CD4-positive, alpha-beta T cell treated with Interleukin-15 for 4 hours (primary cell): ENCODE data around the gene CLDN2.
"Not testable (repeated sequence)": the region's sequence is repeated elsewhere in the genome, so short reads cannot be mapped to it uniquely, and the experiment has no call there.

ENCODE experiments used
- DNase-seq: peaks from one replicate; pipeline ENCODE4 v3.0.0-alpha.2; 2020; ENCODE audit warnings: low spot score

The CLDN2 gene, protein sequence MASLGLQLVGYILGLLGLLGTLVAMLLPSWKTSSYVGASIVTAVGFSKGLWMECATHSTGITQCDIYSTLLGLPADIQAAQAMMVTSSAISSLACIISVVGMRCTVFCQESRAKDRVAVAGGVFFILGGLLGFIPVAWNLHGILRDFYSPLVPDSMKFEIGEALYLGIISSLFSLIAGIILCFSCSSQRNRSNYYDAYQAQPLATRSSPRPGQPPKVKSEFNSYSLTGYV

DNA sequence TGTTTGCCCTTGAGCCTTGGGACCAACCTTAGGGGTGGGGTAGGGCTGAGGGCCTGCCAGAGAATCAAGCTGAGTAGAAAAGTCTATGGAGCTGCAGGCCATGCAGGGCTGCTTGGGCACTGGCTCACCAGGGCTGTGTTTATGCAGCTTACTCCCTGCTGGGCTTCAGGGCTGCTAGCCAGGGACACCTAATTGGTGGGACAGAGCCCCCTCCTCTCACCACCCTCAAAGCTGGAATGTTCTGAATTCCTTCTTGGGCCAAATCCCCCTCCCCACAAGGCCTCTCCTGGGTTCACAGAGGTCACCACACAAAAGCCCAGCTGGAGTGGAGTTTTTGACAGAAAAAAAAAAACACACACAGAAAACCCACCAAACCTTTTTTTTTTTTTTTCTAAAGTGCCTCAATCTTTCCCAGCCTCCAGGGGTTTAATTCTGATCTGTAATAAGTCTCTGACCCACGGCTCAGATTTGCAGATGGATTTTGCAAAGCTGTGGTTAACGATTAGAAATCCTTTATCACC is at the start of gene CLDN2:
Gene CLDN2 (plus strand): TSS at position 471 of the 521 bp plus-strand sequence. CDS start 7,827 bp downstream, outside the sequence.
- no peak for DNase-seq

DNA sequence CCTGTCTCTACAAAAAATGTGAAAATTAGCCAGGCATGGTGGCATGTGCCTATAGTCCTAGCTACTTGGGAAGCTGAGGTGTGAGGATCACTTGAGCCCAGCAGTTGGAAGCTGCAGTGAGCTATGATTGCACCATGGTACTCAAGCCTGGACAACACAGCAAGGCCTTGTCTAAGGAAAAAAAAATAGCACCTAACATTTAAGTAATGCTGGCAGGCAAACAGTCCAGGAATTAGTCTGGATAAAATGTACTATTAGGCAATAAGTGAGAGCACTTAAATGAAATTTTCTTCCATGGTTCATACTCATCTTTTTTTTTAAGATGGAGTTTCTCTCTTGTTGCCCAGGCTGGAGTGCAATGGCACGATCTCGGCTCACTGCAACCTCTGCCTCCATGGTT is 47.4 kb upstream of the CLDN2 start:
- DNase-seq = not testable (repeated sequence)

DNA sequence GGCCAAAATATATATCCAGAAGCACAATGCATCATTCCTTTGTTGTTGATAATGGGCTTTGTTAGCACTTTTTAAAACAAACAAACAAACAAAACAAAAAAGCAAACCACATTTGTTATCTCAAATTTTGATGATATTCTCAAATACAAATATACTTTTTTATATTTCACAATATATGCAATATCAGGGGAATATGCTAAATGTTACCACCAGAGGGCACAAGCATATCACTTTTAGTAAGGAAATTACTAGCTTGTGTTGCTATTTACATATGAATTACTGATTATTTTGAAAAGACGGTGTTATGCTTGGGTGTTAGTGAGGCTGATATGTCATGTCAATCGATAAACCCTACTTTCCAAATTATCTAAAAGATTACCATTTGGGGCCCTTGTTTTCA is 46.1 kb upstream of the CLDN2 start:
- DNase-seq = peak; percentile 2

DNA sequence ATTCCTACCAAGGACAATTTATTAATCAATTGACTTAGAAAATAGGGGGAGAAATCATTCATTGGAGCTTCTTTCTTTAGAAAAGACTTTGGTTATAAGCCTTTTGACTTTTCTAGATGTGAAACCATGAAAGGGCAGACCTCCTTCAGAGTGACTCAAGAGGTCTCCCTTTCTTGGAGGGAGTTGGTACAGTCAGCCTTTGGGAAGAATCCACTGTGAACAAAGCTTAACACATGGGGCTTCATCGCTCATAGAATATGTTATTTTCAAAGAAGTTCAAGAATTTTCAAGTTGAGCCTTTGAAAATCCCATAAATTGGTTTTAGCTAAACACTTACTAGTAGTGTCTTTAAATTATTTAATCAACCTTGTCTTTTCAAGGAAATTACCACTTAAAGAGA is 45.1 kb upstream of the CLDN2 start:
- no peak for DNase-seq

DNA sequence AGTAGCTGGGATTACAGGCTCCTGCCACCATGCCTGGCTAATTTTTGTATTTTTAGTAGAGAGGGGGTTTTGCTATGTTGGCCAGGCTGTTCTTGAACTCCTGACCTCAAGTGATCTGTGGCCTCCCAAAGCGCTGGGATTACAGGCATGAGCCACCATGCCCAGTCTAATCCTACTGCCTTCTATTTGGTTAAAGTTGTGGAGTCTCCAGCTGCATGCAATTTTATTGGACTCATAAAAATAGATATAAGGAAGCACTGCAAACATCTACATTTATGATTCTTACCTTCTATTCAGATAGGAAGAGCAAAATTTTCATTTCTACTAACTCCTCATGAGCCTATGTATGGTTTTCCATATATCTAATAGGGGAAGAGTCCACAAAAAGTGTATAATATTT is 30.7 kb upstream of the CLDN2 start:
- no peak for DNase-seq

DNA sequence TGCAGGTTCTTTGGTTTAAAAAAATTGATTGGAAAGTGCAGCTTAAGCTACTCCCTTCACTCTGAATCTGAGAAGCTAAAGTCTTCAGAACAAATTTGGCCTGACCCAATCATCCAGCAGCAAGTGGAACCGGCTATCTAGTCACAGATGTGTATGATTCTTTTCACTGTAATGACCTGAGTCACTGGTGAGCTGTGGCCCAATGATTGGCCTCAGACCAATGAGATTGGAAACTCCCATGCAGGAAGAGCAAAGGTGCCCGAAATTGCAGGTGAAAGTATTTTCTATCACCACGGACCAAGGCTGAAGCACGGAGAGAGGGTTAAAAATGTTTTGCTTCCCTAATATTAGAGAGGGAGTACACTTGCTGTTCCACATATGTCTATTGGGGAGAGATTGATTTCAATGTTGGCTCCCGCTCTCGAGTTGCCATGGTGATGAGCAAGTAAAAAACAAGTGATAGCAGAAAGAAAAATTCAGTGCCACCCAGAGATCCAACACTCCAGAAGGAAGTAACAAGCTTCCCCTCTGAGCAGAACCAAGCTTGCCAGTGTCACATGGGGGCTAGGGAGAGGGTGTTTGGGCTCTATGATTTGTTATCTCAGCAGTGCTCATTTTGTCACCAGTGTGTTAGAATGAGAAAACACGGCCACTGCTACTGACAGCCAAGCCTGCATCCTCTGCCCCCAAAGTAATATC is 28.3 kb upstream of the CLDN2 start:
- DNase-seq = no peak

DNA sequence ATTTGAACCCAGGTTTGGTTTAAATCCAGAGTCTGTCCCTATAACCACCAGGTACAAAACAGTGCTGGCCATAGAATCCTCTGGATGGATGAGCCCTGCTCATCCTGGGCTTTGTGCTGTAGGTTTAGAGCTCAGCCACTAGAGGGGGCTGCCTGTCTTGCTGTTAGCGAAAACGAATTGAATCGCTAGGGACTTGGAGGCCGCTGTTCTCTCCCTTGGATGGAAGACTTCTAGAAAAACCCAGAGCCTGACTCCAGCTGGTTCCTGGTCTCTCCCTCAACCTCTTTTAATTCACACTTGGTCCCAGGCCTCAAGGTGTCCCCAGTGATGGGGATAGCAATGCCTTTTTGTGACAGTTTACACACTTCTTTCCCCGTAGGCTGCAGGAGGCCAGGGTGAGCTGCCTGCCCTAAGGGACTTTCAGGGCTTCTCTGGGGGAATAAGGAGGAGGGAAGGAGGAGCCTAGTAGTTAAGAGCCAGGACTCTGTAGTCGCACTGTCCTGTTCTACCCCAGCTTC is 25.8 kb upstream of the CLDN2 start:
- DNase-seq = peak; percentile 47

DNA sequence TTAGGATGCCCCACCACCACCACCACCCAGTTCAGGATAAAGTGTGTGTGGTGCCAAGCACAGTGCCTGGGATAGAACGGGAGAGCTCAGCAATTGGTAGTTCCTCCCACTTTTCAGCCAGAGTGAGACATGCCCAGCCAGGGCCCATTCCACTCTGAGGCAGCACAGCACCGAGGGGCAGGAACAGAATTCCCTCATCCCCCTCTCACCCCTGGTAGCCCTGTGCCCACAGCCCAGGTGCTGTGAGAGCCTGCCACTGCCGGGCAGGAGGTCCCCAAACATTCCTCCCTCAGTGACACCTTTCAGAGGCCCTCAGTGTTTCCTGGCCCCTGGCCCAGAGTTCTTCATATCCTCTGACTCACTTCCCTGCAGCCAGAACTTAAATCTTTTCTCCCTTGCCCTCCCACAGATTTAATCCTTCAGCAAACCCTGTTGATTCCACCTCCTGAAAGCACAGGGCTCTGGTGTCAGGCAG is 25.2 kb upstream of the CLDN2 start:
- no peak for DNase-seq

DNA sequence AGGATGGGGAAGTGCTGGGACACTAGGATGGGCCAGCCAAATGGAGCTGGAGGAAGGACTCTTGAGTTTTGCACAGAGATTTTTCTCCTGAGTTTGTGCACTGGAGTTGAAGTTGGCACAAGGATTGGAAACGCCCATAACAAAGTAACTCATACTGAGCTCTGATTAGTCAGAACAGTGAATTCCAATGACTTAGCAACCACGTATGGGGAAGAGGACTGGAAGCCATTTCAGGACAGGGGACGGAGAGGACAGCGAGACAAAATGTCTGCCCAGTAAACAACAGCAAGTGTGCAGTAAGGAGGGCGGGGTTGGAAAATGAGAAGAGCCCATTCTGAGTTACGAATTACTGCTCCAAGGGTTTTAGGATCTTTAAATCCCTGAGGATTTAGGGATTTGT is 22.9 kb upstream of the CLDN2 start:
- no peak for DNase-seq

DNA sequence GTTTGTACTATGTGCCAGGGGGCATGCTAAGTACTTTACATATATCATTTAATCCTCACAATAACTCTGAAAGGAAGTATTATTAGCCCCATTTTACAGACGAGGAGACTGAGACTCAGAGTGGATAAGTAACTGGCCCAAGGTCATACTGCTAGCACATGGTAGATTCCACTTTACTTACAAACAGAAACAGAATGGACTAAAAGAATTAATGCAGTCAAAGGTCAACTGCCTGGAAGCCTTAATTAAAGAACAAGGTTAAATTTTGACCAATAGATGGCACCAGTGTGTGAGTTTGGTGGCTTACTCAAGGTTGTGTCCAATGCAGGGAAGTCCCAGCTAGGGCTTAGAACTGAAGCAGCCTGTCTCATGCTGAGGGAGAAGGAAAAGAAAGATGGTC is 21.7 kb upstream of the CLDN2 start:
- peak; percentile 34 for DNase-seq

DNA sequence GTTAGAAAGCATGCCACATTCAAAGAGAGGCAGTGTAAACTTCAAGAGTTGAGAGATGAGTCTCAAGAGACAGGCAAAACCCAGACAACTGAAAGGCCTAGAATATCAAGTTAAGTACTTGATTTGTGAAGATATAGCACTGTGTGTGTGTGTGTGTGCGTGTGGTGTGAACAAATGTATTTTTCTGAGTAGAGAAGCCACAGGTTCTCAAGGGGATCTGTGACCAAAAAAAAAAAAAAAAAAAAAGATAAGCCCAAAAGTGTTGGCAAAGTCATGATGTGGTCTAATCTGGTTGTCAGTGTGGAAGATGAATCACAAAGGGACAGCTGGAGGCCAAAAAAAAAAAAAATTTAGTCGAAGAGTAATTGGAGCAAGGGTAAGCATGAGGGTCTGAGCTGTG is 20.9 kb upstream of the CLDN2 start:
- DNase-seq = no peak

DNA sequence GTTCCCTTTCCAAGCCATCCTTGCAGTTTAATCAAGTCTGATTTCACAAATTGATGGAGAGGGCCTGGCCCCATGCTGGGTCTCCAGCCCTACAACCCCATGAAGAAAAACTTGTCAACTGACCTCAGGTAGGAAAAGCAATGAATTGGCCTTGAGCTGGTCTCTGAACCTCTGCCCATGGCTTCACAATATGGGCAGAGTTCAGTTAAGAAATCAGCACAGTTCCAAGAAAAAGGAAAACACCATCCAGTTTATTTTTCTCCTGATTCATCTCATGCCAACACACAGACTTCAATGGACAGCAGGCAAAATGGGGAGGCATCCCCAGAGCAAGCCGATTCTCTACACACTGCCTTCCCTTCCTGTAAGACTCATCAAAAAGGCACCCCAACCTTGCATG is 20.4 kb upstream of the CLDN2 start:
- DNase-seq = no peak

DNA sequence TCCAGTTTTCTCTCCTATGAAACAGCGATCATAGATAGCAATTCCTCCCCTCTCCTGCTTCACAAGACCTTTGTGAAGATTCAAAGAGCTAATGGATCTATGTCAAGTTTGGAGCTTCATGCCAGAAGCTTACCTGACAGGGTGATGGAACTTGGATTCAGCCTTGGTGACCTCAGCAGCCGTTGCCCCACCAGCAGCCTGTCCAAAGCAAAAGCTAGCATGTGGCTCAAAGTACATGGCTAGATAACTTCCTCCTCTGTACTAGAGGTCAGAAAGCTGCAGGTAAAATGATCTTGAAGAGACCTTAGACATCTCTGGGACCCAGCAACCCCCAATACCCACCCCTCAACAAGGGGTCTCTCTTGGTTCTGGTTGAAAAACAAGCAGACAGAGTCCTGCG is 18.9 kb upstream of the CLDN2 start:
- DNase-seq = no peak

DNA sequence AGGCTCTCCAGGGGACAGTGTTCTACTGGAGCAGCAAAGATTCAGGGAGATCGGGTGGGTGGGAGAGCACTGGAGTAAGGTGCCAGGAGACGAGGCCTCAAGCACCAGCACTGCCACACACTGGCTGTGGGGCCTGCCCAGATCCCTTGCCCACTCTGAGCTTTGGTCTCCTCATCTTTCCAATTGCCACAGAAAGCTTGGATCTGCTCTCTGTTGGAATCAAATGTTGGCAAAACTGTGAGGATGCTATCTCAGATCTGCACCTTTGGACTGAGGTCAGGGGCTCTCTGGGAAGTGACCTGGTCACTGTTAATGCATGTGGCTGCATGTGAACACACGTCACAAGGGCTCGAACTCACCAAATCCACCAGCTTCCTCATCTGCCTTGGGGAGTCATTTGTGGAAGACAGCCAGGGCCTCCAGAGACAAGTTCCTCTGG is 18.4 kb upstream of the CLDN2 start:
- DNase-seq = no peak

DNA sequence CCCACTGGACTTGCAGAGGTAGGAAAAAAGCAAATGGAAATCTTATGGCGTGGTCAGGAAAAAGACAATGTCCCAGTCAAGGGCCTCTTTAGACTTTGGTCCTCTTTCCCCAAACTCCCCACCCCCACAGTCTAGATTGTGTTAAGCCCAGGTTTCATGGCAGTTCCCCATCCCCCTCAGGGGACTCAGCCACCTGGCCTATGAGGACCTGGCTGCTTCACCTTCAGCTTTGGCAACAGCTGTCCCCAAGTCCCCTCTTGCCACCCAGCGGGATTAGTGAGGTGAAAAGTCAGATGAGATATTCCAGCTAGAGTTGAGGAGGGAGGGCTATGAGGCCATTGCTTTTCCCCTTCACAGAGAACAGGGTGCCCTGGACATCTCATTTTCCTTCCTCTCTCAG is 17.5 kb upstream of the CLDN2 start:
- DNase-seq = no peak

DNA sequence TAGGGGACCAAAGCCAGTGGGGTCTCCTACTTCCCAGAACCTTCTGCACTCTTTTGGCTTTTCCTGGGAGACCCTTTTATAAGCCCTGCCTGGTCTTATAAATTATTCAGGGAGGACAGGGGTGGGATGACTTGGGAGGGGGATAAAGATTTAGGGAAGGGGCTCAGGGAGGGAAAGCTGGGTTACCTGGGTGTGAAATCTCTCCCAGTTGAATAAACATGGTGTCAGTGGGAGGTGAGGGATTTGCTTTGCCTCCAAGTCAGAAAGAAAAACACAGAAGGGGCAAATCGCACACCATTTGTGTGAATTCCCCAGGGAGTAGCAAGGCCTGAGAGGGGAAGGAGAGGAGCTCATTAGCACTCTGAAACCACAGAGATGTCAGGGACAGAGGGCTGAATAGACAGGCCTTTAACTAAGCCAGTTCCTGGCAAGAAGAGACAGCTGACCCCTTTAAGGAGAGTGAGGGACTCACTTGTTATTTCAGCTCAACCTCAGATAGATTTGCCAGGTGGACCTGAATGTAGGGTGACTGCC is 16.8 kb upstream of the CLDN2 start, which contains the start of gene RIPPLY1:
Gene RIPPLY1 (minus strand): TSS at position 51 of the 534 bp plus-strand sequence. CDS start 54 bp downstream, outside the sequence.
- DNase-seq = no peak

DNA sequence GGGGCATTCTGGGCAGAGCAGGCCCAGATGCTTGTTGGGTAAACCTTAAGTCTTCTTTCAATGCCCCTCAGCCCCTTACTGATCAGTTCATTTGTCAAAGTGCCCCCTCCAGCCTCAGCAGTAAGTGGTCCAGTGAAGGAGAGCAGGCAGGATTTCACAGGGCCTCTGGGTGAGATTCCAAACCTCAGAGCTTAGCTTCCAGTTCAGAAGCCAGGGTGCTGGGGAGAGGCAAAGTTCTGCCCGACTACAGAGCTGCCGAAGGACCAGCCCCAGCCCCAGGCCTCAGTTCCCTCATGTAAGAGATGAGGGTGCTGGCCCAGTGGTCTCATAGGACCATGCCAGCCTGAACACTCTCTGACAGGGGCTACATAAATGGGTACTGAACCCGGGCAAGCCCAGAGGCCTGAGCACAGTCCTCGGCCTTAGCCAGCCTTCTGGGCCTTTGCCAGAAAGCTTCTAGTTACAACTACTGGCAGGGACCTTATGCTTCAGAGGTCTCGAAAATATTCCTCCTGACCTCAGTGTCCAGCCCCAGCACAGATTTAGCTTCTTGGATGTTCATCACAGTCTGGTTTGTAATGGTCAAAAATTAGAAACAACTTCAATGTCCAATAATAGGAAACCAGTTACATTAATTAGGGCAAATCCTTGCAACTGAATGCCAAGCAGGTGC is 16.2 kb upstream of the CLDN2 start:
- no peak for DNase-seq

DNA sequence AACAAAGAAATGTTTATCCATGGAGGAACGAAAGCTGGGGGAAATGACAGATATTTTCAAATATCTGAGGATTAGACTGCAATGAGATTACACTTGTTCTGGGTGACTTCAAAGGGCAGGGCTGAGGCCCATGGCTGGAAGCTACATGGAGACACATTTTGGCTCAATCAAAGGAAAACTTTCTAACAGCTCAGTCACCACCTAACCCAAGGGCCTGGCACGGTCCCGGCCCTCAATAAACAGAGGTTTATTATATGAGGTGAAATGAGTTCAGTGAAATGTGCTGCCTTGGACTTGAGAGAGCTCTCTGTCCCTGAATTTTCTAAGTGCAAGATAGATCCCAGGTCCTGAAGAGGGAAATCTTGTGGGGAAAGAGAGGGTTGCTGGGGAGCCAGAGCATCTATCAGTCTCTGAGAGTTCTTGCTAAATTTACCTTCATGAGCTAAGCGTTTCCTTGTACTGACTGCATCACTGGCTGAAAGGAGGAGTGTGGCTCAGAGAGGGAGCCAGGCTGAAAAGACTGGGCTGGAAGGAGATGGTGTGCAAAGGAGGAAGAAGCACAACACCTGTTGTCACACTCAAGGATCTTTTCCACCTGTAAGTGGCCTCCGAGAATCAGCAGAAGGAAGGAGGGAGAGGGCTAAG is 15.0 kb upstream of the CLDN2 start:
- DNase-seq = no peak

DNA sequence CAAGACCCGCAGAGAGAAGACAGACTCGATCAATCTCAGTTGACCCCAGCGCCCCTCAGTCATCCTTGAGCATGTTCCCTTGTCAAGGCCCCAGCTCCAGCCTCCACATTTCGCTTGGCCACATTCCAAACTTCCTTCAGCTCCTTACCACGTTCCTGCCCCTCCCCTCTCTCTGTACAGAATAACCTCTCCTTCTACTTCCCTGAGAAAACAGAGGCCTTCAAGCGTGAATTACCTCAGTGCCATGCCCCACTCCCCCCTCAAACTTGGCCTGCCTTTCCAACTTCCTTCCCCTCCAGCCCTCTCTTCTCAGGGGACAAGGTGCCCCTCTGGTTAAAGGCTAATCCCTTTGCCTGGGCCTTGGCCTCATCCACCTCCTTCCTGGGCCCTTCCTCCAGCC is 13.8 kb upstream of the CLDN2 start:
- no peak for DNase-seq

DNA sequence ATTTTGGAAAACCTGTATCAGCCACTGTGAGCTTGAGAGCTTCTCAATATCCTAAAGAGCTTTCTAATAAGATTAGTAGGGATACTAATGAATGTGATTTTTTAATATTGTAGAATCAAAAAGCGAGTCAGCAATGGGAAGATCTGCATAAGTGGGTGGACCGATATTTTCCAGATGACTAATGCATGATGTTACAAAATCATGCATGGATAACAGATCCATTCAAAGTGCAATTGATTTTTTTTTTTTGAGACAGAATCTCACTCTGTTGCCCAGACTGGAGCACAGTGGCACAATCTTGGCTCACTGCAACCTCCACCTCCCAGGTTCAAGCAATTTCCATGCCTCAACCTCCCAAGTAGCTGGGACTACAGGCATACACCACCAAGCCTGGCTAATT is 7.3 kb upstream of the CLDN2 start:
- no peak for DNase-seq

DNA sequence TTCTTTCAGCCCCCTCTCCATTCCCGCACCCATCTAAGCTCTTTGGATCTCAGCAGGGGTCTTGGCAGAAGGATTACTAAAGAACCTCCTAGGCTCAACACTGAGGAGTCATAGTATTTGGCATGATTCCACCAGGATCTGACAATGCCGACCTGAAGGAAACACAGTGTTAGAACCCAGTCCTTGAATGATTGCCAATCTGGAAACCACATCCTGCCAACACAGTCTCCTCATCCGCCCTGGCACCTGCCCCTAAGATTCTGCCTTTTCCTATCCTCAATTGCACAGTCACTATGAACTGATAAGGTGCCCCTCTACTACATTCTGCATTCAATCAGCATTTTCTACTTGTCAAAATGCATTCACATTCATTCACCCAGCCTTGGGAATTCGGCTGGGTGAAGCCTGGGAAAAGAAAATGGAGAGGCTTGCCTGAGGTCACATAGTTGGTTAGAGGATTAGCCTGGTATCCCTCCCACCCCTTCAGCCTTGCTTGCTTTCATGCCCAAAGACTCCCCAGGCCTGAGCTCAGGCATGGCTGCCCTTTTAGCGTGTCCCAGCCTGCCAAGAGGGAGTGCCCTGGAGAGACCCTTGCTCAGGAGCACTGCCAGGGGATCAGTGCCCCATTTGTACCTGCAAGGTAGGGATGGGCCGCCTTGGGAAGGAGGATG is 2.2 kb upstream of the CLDN2 start:
- peak; percentile 16 for DNase-seq
